ENCODE measurements around the gene NSDHL. TPM values are rescaled to one million over a fixed set of nuclear protein-coding genes. Genes with fewer than 3 reads are reported as not detected.
A peak's percentile ranks its signal among the peaks of the same experiment; 100 is the strongest.
"Not testable (repeated sequence)": the region's sequence is repeated elsewhere in the genome, so short reads cannot be mapped to it uniquely, and the experiment has no call there.

The NSDHL gene
- 10 to 100 TPM in 2 of 4 donors, 1 to 10 TPM in 2; 1.4 to 21.0 (median 13.5) TPM for total RNA-seq

- peak; percentile 96 for DNase-seq
- in situ Hi-C loops (cut with MboI; ENCODE audit: low pct_ligation_motif_present in 1 of 4, low pct_unique_long_range_greater_than_20kb in 1 of 4, low sequenced_read_pairs in 3 of 4) (no loop called here), intact Hi-C loops (cut with DNase I; ENCODE audit: low total_unique reads) (no loop called here)
- peak within 1 kb of the TSS; percentile 70 to 86 (median 80) for H3K27ac ChIP-seq
- TF ChIP-seq POLR2AphosphoS5 (IDR thresholded peaks at IDR 0.05) (peak; percentile 21 to 45 (median 40)), POLR2A (IDR thresholded peaks at IDR 0.05) (peak; percentile 63), EP300 (IDR thresholded peaks at IDR 0.05; ENCODE audit: low read depth) (no peak)
- TF ChIP-seq, protein P1, sequence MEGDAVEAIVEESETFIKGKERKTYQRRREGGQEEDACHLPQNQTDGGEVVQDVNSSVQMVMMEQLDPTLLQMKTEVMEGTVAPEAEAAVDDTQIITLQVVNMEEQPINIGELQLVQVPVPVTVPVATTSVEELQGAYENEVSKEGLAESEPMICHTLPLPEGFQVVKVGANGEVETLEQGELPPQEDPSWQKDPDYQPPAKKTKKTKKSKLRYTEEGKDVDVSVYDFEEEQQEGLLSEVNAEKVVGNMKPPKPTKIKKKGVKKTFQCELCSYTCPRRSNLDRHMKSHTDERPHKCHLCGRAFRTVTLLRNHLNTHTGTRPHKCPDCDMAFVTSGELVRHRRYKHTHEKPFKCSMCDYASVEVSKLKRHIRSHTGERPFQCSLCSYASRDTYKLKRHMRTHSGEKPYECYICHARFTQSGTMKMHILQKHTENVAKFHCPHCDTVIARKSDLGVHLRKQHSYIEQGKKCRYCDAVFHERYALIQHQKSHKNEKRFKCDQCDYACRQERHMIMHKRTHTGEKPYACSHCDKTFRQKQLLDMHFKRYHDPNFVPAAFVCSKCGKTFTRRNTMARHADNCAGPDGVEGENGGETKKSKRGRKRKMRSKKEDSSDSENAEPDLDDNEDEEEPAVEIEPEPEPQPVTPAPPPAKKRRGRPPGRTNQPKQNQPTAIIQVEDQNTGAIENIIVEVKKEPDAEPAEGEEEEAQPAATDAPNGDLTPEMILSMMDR (IDR thresholded peaks at IDR 0.05) = no peak
- H3K9me3 ChIP-seq = no peaks in the 10 kb centered on the region
- no peaks in the 10 kb centered on the region for H3K27me3 ChIP-seq
- 57% methylated on average over 71 of the region's 71 CpGs; no CpG with 5 or more reads in 1 of the 2 donors for WGBS, 2 donors (ENCODE audit: low coverage in 1 of 2)
- H3K36me3 ChIP-seq = no peaks in the 10 kb centered on the region
- H3K4me3 ChIP-seq = peak within 1 kb of the TSS; percentile 46 to 80 (median 51)
- peaks cover 0 to 15% (median 5%) of the 10 kb centered on the region in 4 donors for H3K4me1 ChIP-seq
Measured at GRCh38 chrX:152830312-152831305, at the start of gene NSDHL, which contains the start of gene CETN2. Gene NSDHL, plus strand, starts transcription at chrX:152831063. Its CDS starts 15,262 bp downstream, at chrX:152846325. Gene CETN2, minus strand, starts transcription at chrX:152830757. Its CDS starts 47 bp downstream, at chrX:152830710.

DNA sequence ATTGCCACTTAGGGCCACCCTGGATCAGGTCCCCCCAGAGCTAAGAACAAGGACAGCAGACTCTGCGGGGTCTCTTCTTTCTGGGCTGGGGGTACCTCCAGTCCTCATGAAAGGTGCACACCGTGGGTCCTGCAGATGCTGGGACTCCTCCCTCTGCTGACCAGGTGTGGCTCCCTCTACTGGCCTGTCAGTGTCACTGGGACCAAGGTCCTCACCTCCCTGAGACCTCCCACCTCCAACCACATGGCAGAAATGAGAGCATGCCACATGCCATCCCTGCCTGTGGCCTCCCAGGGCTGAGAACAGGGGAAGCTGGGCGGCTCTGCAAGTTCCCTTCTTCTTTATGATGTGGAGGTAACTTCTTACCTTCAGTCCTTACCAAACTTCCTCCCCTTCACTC, 43.8 kb upstream of the NSDHL start:
- no CpG with 5 or more reads among the region's 3 CpGs for WGBS, 2 donors (ENCODE audit: low coverage in 1 of 2)
- H3K4me1 ChIP-seq; in situ Hi-C loops (cut with MboI; ENCODE audit: low pct_ligation_motif_present in 1 of 4, low pct_unique_long_range_greater_than_20kb in 1 of 4, low sequenced_read_pairs in 3 of 4); DNase-seq; intact Hi-C loops (cut with DNase I; ENCODE audit: low total_unique reads); H3K36me3 ChIP-seq; H3K4me3 ChIP-seq; H3K9me3 ChIP-seq; H3K27me3 ChIP-seq; H3K27ac ChIP-seq: not testable (repeated sequence)

DNA sequence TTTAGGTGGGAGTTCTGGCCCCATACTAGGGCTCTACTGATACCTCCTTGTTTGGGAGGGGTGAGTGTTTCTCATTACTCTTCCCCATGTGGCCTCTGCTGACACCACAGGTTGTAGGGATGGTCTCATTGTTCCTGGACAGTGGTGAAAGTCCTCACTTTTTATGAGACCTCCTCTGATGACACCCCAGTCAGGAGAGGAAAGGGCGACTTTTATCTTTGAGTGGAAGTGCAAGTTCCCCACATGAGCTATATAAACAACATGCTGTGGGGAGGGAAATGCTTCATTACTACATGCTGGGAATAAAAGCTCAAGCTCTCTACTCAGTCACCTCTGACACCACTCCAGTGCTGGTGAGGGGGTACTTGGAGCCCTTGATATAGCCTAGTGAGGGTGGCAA, 31.9 kb upstream of the NSDHL start:
- intact Hi-C loops (cut with DNase I; ENCODE audit: low total_unique reads) (no loop called here), in situ Hi-C loops (cut with MboI; ENCODE audit: low pct_ligation_motif_present in 1 of 4, low pct_unique_long_range_greater_than_20kb in 1 of 4, low sequenced_read_pairs in 3 of 4) (no loop called here)
- no peaks in the 10 kb centered on the region for H3K4me1 ChIP-seq
- DNase-seq = no peak
- TF ChIP-seq POLR2AphosphoS5 (IDR thresholded peaks at IDR 0.05) (no peak), EP300 (IDR thresholded peaks at IDR 0.05; ENCODE audit: low read depth) (no peak), POLR2A (IDR thresholded peaks at IDR 0.05) (no peak)
- TF ChIP-seq, protein P1 (IDR thresholded peaks at IDR 0.05) = no peak
- no peaks in the 10 kb centered on the region for H3K27me3 ChIP-seq
- no peak overlapping the region for H3K27ac ChIP-seq
- H3K4me3 ChIP-seq = no peak overlapping the region
- no peaks in the 10 kb centered on the region for H3K36me3 ChIP-seq
- H3K9me3 ChIP-seq = no peaks in the 10 kb centered on the region
- WGBS, 2 donors (ENCODE audit: low coverage in 1 of 2) = 100% methylated on average over 1 of the region's 1 CpG; no CpG with 5 or more reads in 1 of the 2 donors

DNA sequence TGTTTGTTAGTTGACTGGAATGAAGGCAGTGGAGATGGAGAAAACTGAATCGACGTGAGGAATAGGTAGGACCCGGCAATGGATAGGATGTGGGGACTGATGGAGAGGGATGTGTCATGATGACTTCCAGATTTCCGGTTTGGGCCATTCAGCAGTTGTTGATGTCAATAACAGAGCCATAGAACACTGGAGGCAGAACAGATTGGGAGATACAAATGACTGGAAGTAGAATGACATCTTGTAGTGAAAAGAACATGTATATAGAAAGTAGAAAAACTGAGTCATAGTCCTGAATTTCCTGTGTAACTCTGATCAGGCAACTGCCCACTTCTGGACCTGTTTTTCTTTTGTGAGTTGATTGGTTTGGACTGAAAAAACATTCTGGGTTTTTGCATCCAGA, 24.8 kb upstream of the NSDHL start:
- intact Hi-C loops (cut with DNase I; ENCODE audit: low total_unique reads) = no loop called here
- no peak overlapping the region for H3K4me3 ChIP-seq

More for the DNA sequence above, 24.8 kb upstream of the NSDHL start:
- TF ChIP-seq POLR2AphosphoS5 (IDR thresholded peaks at IDR 0.05) (no peak), EP300 (IDR thresholded peaks at IDR 0.05; ENCODE audit: low read depth) (no peak), POLR2A (IDR thresholded peaks at IDR 0.05) (no peak)
- TF ChIP-seq, protein P1 (IDR thresholded peaks at IDR 0.05) = no peak
- Histone ChIP-seq H3K27me3 (no peaks in the 10 kb centered on the region), H3K36me3 (no peaks in the 10 kb centered on the region), H3K9me3 (no peaks in the 10 kb centered on the region), H3K4me1 (no peaks in the 10 kb centered on the region), H3K27ac (no peak overlapping the region)
- no peak for DNase-seq
- in situ Hi-C loops (cut with MboI; ENCODE audit: low pct_ligation_motif_present in 1 of 4, low pct_unique_long_range_greater_than_20kb in 1 of 4, low sequenced_read_pairs in 3 of 4) = loop anchor here in 1 of 4 donors (25.0 kb wide), 1 partner anchor 1069 kb away; the partner anchor contains the start of gene CNGA2
- 76% methylated on average over 4 of the region's 4 CpGs; no CpG with 5 or more reads in 1 of the 2 donors for WGBS, 2 donors (ENCODE audit: low coverage in 1 of 2)

All from transverse colon (tissue), 4 donors.